GM23338 (cell line): ENCODE results near the gene HSD11B2. TPM values are rescaled to one million over a fixed set of nuclear protein-coding genes. Genes with fewer than 3 reads are reported as not detected.

Source experiments
- ATAC-seq: fragments of 200-7000 bp; cut with Tn5 transposase; 3 replicates; pipeline ENCODE4 v1.9.1; 2020
- DNase-seq: peaks from one replicate; pipeline ENCODE4 v3.0.0-alpha.2; 2015; ENCODE audit warnings: low spot score
- H2AFZ ChIP-seq: fragments of 200-600 bp; sonication (generic); 2 replicates; pipeline ENCODE4 v1.8.0; 2016; ENCODE audit warnings: antibody characterized with exemption, mild to moderate bottlenecking, moderate library complexity
- H3F3A ChIP-seq: fragments of 200-600 bp; sonication (generic); replicated peaks from 2 replicates; pipeline ENCODE4 v1.8.0; 2017; ENCODE audit warnings: antibody characterized with exemption, mixed run types, low read depth
- H3K27ac ChIP-seq: fragments of 200-600 bp; sonication (generic); 2 replicates; pipeline ENCODE4 v1.6.1; 2016; ENCODE audit warnings: low read depth
- H3K27me3 ChIP-seq: fragments of 200-600 bp; sonication (generic); 2 replicates; pipeline ENCODE4 v1.8.0; 2016; ENCODE audit warnings: mild to moderate bottlenecking, mixed run types, moderate library complexity; ENCODE audit not compliant: insufficient read depth
- H3K36me3 ChIP-seq: fragments of 200-600 bp; sonication (generic); 2 replicates; pipeline ENCODE4 v1.8.0; 2016; ENCODE audit warnings: mild to moderate bottlenecking; ENCODE audit not compliant: insufficient read depth
- H3K4me1 ChIP-seq: fragments of 200-600 bp; sonication (generic); 2 replicates; pipeline ENCODE4 v1.8.0; 2016; ENCODE audit warnings: mild to moderate bottlenecking, moderate library complexity; ENCODE audit not compliant: insufficient read depth
- H3K4me2 ChIP-seq: fragments of 200-600 bp; sonication (generic); 2 replicates; pipeline ENCODE4 v1.7.1; 2017; ENCODE audit warnings: mixed run types
- H3K4me3 ChIP-seq: fragments of 200-600 bp; sonication (generic); 2 replicates; pipeline ENCODE4 v1.6.1; 2016; ENCODE audit warnings: mixed run types
- H3K79me2 ChIP-seq: fragments of 200-600 bp; sonication (generic); replicated peaks from 2 replicates; pipeline ENCODE4 v1.8.0; 2017; ENCODE audit warnings: mild to moderate bottlenecking; ENCODE audit not compliant: insufficient read depth
- H3K9me2 ChIP-seq: fragments of 200-600 bp; sonication (generic); 2 replicates; pipeline ENCODE4 v1.8.0; 2017; ENCODE audit not compliant: insufficient read depth
- H4K20me1 ChIP-seq: fragments of 200-600 bp; sonication (generic); replicated peaks from 2 replicates; pipeline ENCODE4 v1.8.0; 2017; ENCODE audit warnings: mild to moderate bottlenecking; ENCODE audit not compliant: insufficient read depth
- H3K27ac Mint-ChIP-seq: 2 replicates; pipeline ENCODE4 v1.8.0; 2020; ENCODE audit warnings: inconsistent platforms, mild to moderate bottlenecking, moderate library complexity, mixed read lengths
- H3K27me3 Mint-ChIP-seq: 3 replicates; pipeline ENCODE4 v1.8.0; 2022; ENCODE audit warnings: low read depth, mild to moderate bottlenecking, moderate library complexity, mixed read lengths, inconsistent platforms; ENCODE audit not compliant: insufficient read depth, poor library complexity
- H3K36me3 Mint-ChIP-seq: 3 replicates; pipeline ENCODE4 v1.8.0; 2021; ENCODE audit warnings: low read depth, mild to moderate bottlenecking, inconsistent platforms, moderate library complexity, mixed read lengths
- H3K4me1 Mint-ChIP-seq: 3 replicates; pipeline ENCODE4 v1.8.0; 2020; ENCODE audit warnings: mild to moderate bottlenecking, inconsistent platforms, mixed read lengths
- H3K4me3 Mint-ChIP-seq: 3 replicates; pipeline ENCODE4 v1.8.0; 2021; ENCODE audit warnings: moderate library complexity, mild to moderate bottlenecking, inconsistent platforms, mixed read lengths
- H3K9me3 Mint-ChIP-seq: 3 replicates; pipeline ENCODE4 v1.8.0; 2020; ENCODE audit warnings: moderate library complexity, mild to moderate bottlenecking, inconsistent platforms, mixed read lengths
- CREB1 ChIP-seq: fragments of 250-450 bp; sonication (Bioruptor Pico); IDR thresholded peaks from 2 replicates; pipeline ENCODE4 v1.5.0; 2020; ENCODE audit warnings: low read depth, mild to moderate bottlenecking, moderate library complexity
- CTCF ChIP-seq, 2 experiments: fragments of 200-600 bp in 1 of 2; sonication (generic) in 1 of 2; conservative IDR thresholded peaks; 2 replicates each; pipeline versions ENCODE4 v1.5.1 to v1.6.1; 2016 to 2017; ENCODE audit warnings: antibody characterized with exemption in 2 of 2, low read depth in 2 of 2, mild to moderate bottlenecking in 2 of 2, moderate library complexity in 1 of 2
- ETS1 ChIP-seq: IDR thresholded peaks from 2 replicates; pipeline ENCODE4 v1.6.1; 2016; ENCODE audit warnings: antibody characterized with exemption
- EZH2 ChIP-seq: fragments of 200-600 bp; sonication (generic); IDR thresholded peaks from one replicate; pipeline ENCODE4 v1.8.0; 2017; ENCODE audit warnings: antibody characterized with exemption, mild to moderate bottlenecking, low read depth; ENCODE audit not compliant: unreplicated experiment
- EZH2phosphoT487 ChIP-seq: fragments of 200-600 bp; sonication (generic); IDR thresholded peaks from one replicate; pipeline ENCODE4 v1.8.1; 2018; ENCODE audit warnings: antibody characterized with exemption; ENCODE audit not compliant: unreplicated experiment
- JUNB ChIP-seq: IDR thresholded peaks from one replicate; pipeline ENCODE4 v1.6.1; 2016; ENCODE audit warnings: antibody characterized with exemption; ENCODE audit not compliant: unreplicated experiment
- NANOG ChIP-seq: IDR thresholded peaks from 2 replicates; pipeline ENCODE4 v1.6.1; 2016; ENCODE audit warnings: antibody characterized with exemption, borderline replicate concordance
- POLR2AphosphoS5 ChIP-seq: IDR thresholded peaks from 2 replicates; pipeline ENCODE4 v1.6.1; 2016; ENCODE audit warnings: antibody characterized with exemption, low read depth
- REST ChIP-seq: IDR thresholded peaks from one replicate; pipeline ENCODE4 v1.6.1; 2018; ENCODE audit warnings: antibody characterized with exemption; ENCODE audit not compliant: unreplicated experiment
- STAT1 ChIP-seq: IDR thresholded peaks from one replicate; pipeline ENCODE4 v1.6.1; 2016; ENCODE audit warnings: antibody characterized with exemption; ENCODE audit not compliant: unreplicated experiment
- ZNF114 ChIP-seq: fragments of 250-450 bp; sonication (Bioruptor Pico); IDR thresholded peaks from 2 replicates; pipeline ENCODE4 v1.5.0; 2020; ENCODE audit warnings: mild to moderate bottlenecking, moderate library complexity
- ZNF331 ChIP-seq: fragments of 250-450 bp; sonication (Bioruptor Pico); IDR thresholded peaks from 2 replicates; pipeline ENCODE4 v1.5.0; 2020; ENCODE audit warnings: low read depth, mild to moderate bottlenecking, moderate library complexity
- ZNF462 ChIP-seq: fragments of 250-450 bp; sonication (Bioruptor Pico); IDR thresholded peaks from 2 replicates; pipeline ENCODE4 v1.5.0; 2020; ENCODE audit warnings: mild to moderate bottlenecking, moderate library complexity
- polyA plus RNA-seq: library from polyadenylated mRNA; unstranded; fragments of >200 nt; fragmentation: Nextera tagmentation; extraction: Ambion mirVana; gene quantifications from 2 replicates; pipeline ENCODE4 v1.2.1, GENCODE V29; 2016
- total RNA-seq: library from RNA; depleted of rRNA; stranded (reverse); fragments of >200 nt; shearing (Covaris generic); gene quantifications from 2 replicates; pipeline ENCODE4 v1.2.3, GENCODE V29; 2014

HSD11B2 gene
- total and polyA plus RNA-seq, 2 experiments from 2014 or later, result 14.8 to 23.0 TPM

GRCh38 chr16:67426950-67427349 lies 4.0 kb upstream of the HSD11B2 start:
- Histone ChIP-seq H3K4me2 (no peak overlapping the region), H4K20me1 (no peaks in the 10 kb centered on the region), H3K36me3 (no peaks in the 10 kb centered on the region), H3K4me1 (peaks cover 53% of the 10 kb centered on the region), H3K27me3 (peaks cover 23% of the 10 kb centered on the region), H2AFZ (no peak overlapping the region), H3F3A (0 out of 2 replicates have a peak, but pooled peaks cover 6% of the 10 kb centered on the region), H3K27ac (no peak overlapping the region), H3K9me2 (no peaks in the 10 kb centered on the region), H3K4me3 (no peak overlapping the region), H3K79me2 (no peaks in the 10 kb centered on the region)
- H3K27ac Mint-ChIP-seq, result peak overlapping the region; percentile 50; the same call in 1 of the 2 replicates
- ATAC-seq (no peak), DNase-seq (no peak)
- H3K9me3 Mint-ChIP-seq, result no peaks in the 10 kb centered on the region; the same call in 2 of the 3 replicates
- H3K36me3 Mint-ChIP-seq, result peaks cover 7% of the 10 kb centered on the region; the same call in 2 of the 3 replicates
- peaks cover 44% of the 10 kb centered on the region for H3K27me3 Mint-ChIP-seq
- peaks cover 67% of the 10 kb centered on the region for H3K4me1 Mint-ChIP-seq
- TF ChIP-seq CREB1 (no peak), REST (no peak), EZH2 (no peak), ZNF462 (CRISPR knock-in tag) (no peak), CTCF (conservative IDR thresholded peaks at IDR 0.05; ENCODE audit: low read depth in 2 of 2) (no peak), ZNF114 (no peak), EZH2phosphoT487 (no peak), POLR2AphosphoS5 (no peak), ZNF331 (CRISPR knock-in tag) (no peak), JUNB (no peak), ETS1 (no peak), NANOG (no peak), STAT1 (no peak)
- peak overlapping the region; percentile 2; the same call in 1 of the 3 replicates for H3K4me3 Mint-ChIP-seq
